T-helper 22 cell (primary cell): ENCODE measurements around the gene SYNGR4.
"Not testable (repeated sequence)": the region's sequence is repeated elsewhere in the genome, so short reads cannot be mapped to it uniquely, and the experiment has no call there.

Experiments used
- DNase-seq: peaks from one replicate; pipeline ENCODE4 v3.0.0-alpha.2; 2020; ENCODE audit warnings: low read depth

The SYNGR4 gene

DNA sequence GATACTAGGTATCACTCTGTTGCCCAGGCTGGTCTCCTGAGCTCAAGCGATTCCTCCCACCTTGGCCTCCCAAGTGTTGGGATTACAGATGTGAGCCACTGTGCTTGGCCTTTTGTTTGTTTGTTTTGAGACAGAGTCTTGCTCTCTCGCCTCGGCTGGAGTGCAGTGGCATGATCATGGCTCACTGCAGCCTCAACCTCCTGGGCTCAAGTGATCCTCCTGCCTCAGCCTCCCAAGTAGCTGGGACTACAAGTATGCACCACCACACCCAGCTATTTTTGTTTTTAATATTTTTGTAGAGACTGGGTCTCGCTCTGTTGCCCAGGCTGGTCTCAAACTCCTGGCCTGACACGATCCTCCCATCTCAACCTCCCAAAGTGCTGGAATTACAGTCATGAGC is 7.6 kb downstream of the SYNGR4 start:
- not testable (repeated sequence) for DNase-seq

DNA sequence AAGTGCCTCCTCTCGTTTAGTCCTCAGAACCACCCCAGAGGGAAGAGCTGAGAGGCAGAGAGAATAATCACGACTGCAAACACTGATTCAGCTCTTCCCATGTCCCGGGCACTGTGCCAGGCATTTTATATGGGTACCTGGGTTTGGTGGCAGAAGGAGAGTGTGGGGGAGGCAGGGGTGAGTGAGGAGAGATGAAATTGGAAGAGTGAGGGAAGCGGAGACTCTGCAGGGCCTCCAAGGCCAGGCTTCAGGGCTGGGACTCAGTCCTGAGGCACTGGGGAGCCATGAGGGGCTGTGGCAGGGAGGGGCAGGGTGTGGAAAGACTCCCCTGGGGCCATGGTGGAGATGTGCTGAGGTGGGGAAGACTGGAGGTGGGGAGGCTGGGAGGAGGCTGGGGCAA is 8.7 kb downstream of the SYNGR4 start:
- no peak for DNase-seq

DNA sequence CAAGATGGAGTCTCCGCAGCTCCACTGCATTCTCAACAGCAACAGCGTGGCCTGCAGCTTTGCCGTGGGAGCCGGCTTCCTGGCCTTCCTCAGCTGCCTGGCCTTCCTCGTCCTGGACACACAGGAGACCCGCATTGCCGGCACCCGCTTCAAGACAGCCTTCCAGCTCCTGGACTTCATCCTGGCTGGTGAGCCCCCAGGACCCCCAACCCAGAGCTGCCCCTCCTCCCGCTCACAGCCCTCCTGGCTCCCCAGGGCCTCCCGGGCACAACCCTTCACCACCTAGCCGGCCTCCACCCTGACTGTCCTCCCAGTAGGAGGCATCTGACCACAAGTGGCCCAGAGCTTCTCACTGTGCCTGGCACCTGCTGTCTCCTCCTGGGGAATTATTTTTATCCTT is 9.4 kb downstream of the SYNGR4 start:
- DNase-seq, result no peak

DNA sequence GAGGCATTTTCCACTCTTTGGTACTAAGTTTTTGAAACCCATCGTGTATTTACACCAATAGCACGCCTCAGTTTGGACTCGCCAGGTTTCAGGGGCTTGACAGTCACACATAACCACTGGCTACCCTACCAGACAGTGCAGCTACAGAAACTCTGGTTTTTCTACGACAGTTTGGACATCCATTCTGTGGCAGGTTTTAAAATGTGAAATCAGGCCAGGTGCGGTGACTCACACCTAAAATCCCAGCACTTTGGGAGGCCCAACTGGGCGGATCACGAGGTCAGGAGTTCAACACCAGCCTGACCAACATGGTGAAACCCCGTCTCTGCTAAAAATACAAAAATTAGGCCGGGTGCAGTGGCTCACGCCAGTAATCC is 14.0 kb downstream of the SYNGR4 start:
- DNase-seq, result no peak

DNA sequence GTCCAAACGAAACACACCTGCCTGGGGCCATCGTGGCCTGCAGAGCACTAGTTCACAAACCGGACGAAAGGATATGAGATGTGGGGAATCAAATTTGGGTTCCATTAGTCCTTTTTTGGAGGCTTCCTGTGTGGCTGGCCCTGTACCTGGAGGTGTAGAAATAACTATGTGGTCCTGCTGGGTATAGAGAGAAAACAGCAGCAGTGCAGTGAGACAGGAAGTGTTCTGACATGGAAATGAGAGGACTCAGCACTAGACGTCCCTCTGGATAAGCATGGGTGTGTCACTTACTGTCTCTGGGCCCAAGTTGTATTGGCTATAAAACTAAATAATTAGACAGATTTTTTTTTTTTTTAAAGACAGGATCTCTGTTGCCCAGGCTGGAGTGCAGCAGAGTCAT is 14.9 kb downstream of the SYNGR4 start:
- no peak for DNase-seq

DNA sequence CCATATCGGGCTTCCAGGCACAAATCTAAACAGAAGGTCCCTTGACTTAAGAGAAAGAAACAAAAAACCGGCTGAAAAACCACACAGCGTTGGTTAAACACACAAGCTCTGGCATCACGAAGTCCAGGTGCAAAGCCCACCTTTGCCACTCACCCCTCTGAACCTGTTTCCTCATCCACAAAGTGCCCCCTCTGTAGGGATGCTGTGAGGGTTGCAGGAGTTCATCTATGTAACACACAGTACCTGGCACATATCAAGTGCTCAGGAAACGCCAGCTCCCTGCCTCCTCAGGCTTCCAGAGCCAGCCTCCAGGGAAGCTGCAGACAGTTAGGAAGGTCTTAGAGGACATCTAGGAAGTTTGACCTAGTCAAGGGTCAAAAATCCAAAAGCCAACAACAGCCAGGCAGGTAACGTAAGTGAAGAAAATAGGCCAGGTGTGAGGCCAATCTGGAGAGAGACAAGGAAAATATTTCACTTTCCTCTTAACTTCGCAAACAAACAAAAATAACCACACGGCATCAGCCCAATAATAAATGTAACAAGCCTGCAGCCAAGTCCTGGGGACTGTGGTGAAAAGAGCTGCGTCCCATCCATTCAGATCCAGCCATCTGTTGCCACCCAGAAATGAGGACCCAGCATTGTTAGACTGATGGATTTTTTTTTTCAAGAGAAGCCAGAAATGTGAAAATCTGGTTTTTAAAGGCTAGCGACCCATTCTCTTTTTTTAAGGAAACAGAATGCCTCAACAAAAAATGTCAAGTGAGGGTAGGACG is 17.2 kb downstream of the SYNGR4 start:
- no peak for DNase-seq

DNA sequence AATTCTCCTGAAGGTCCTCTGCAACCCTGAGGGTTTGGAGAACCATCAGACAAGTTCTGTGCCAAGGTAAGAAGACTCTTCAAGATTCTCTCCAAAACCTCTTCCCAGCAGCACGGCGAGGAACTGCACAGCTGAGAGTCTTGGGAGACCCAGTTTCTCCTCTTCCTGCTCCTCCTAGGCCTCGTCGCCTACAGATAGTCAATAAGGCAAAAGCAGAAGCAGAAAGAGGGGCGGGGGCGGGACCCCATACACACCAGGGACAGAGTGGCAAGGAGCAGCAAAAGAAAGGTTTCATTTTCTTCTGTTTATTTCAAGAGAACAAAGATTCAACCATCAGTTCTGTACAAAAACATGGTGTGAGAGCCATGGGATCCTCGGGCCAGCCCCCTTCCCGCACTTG is 18.1 kb downstream of the SYNGR4 start:
- no peak for DNase-seq

DNA sequence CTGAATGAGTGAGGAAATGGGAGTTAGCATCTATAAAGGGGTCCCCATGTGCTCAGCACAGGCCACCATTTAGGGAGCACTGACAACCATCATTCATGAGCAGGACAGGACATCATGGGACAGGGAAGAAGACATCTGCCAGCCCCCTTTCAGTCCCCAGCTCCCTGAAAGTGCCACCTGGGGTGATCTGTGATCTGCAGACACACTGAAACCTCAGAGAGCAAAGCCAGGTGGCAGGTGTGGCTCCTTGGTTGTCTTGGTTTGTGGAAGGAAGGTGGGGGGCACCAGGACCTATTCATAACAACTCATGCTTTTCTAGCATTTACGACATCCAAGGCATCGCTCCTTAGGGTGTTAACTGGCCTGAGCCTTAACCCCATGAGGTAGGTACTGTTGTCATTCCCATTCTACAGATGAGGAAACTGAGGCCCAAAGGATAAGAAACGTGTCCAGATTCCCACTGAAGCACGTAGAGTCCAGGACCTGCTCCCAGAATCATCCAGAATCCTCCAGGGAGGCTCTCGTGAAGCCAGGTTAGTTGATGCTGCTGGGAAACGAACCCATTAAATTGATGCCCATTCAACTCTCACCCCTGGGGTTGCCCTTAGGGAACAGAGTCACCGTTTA is 21.4 kb downstream of the SYNGR4 start:
- DNase-seq, result no peak

DNA sequence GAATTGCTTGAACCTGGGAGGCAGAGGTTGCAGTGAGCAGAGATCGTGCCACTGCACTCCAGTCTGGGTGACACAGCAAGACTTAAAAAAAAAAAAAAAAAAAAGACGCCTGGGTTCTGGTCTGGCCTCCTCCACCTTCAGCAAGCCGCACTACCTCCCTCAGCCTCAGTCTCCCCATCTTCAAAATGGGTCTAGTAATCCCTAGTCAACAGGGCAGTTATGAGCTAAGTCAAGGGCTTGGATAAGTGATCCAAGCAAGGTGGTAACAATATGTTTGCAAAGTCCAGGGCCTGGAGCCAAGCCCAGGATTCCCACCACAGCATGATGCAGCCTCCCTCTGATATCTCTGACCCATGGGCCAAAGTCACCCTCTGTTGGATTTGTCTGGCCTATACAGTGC is 22.8 kb downstream of the SYNGR4 start:
- no peak for DNase-seq

DNA sequence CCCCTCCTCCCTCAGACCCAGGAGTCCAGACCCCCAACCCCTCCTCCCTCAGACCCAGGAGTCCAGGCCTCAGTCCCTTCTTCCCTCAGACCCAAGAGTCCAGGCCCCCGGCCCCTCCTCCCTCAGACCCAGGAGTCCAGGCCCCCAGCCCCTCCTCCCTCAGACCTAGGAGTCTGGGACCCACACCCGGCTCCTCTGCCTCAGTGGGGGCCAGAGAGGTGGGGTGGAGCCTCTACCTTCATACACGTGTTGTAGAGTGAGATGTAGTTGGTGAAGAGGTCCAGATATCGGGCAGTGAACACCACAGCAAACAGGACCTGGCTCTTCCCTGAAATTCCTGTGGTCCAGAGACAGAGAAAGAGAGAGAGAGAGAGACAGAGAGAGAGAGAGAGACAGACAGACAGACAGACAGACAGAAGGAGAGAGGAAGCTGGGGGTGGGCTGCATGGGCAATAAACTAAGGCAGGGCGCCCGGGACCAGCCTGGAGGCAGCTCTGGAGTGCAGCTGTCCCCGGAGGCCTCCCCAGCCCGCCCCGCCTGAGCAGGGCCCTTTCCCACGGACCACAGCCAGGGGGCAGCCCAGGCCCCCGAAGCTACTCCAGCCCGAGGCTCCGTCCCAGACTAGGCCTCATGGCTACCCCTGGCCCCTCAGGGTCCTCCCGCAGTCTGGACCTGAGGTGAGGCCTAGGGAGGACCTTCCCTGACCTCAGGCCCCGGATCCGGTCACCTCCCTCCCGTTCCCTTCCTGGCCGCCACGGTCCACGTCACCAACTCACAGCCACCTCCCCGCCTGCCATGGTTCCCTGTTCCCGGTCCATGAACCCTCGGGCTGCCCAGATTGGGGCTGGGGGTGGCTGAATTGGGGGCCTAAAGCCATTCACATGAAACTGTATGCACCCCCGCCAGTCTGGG is 26.3 kb downstream of the SYNGR4 start:
- no peak for DNase-seq

DNA sequence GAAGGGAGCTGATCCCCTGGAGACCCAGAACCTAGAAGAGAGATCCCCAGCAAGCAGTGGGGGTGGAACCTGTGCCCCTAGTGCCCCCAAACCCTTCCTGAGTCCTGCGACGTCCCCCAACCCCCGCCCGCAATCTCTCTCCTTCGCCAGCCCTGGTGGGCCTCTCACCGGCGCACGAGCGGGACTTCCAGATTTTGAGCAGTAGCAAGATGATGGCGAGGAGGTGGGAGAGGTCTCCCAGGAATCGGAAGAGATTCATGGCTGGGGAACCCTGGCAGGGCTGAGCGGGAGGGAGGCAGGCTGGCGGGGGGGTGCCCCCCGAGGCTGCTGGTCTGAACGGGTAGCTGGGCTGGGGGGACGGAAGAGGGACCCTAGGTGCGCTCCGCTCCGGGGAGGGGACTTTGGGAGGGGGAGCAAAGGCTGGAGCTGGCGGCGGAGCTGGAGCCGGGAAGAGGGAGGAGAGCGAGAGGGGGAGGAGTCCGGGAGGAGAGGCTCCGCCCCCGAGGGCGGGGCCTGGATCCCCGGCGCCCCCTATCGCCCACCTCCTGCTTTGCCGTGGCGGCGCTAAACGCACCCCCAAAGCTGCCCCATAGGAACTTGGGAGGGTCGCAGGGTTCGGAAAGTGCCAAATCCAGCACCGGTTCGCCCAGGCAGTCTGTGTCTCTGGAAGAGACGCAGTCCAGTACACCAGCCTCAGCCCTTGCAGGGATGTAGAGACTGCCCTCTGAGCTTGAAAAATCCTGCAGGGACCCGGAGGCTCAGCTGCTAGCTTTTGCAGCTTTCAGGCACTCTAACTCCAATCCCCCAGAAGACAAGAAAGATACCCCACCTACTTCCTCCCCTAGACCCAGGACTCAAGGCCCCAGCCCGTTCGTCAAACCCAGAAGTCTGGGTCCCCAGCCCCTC is 27.2 kb downstream of the SYNGR4 start, which contains the start of gene KDELR1:
Gene KDELR1 (minus strand): TSS at position 452 of the 906 bp plus-strand sequence. CDS start 193 bp downstream, at position 259.
- peak; percentile 41 for DNase-seq

DNA sequence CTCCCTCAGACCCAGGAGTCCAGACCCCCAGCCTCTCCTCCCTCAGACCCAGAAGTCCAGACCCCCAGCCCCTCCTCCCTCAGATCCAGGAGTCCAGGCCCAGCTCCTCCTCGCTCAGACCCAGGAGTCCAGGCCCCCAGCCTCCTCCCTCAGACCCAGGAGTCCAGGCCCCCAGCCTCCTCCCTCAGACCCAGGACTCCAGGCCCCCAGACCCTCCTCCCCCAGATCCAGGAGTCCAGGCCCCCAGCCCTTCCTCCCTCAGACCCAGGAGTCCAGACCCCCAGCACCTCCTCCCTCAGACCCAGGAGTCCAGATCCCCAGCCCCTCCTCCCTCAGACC is 27.8 kb downstream of the SYNGR4 start:
- not testable (repeated sequence) for DNase-seq

DNA sequence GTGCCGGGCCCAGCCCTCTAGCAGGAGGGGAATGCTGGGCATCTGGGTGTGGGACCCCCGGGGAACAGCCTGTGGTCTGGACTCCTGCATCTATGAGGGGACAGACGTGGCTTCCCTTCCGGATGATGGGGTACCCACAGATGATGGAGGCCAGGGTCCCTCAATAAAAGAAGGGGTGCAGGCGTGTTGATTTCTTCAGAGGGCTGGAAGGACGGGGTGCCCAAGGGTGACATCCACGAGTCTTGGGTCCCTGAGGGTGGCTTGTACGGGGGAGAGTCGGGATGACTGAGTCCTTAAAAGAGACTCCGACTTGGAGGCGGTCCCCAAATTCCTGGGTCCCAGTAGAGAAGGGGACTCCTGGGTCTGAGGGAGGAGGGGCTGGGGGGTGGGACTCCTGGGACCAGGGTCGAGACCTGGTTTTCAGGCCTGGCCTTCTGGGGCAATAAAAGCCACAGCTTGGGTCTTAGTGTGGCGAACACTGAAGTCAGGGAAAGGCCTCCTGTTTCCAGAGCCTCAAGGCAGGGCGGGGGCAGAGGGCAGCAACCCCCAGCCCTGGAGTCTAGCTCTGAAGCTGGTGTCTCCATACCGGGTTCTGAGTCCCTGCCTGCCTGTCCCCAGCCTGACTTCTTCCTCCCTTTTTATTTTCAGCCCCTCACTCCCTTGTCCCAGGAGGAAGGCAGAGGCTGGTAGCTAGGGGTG is 28.8 kb downstream of the SYNGR4 start:
- DNase-seq, result no peak

DNA sequence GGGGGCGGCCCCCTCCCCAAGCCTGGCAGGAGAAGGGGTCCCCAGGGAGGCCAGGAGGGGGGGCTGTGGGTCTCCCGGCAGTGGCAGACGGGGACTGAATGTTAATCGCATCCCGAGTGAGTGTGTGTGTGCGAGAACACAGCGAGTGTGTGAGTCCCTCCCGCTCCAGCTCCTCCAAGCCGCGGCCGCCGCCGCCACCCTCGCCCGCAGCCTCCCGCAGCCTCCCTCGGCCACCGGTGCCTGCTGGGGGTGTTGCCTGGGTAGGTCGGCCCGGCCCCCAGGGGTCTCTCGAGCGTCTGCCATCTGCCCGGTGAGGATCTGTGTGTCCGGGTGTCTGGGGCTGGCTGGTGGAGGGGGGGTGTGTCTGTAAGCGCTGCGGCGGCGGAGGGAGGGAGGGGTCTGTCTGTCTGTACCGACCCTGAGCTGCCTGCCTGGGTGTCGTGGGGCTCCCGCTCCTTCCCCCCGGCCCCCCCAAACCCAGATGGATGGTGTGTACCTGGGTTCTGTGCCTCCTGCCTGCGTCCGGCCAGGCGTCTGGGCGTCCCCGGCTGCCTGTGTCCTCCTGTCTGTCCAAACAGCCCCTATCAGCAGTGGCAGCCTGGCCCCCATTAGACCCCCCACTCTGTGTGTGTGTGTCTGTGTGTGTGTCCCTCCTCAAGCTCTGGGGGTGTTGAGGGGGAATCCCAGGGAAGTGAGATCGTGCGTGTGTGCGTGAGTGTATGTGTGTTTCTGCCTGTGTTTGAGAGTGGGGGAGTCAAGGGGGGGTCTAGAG is 29.6 kb downstream of the SYNGR4 start, which contains the start of gene GRIN2D:
Gene GRIN2D (plus strand): TSS at position 110 of the 772 bp plus-strand sequence. CDS start 4,725 bp downstream, outside the sequence.
- DNase-seq, result no peak

DNA sequence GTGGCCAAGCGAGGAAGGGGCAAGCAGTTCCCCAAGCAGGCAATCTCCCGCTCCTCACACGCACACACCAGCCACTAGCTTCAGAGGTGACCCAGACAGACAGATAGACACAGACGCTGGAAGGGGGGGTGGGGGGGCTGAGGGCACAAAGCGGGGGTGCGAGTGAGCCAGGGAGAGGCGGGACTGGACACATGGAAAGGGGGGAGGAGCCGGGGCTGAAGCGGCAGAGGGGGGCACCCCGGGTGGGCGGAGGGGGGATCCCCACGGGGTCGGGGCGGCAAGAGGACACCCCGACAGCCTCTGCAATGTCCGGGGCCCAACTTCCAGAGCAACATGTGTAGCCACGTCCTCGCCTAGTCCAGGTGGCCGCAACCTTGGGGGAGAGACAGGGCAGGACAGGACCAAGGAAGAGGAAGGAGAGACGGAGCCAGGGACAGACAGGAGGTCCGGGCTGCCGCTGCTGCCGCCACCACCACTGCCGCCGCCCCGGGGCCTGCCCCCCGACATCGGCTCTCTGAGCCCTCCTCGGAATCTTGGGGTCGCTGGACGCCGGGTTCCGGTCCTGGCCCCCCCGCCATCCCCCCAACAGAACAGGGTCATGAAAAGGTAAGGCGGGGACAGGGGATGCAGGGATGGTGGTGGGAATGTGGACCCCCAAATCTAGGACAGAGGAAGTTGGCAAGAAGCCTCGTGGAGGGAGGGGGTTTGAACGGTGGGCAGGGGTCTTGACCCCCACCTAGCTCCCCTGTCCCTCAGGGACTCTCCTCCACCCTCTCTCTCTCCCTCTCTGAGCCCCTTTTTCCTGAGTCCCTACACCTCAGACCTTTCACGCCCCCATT is 30.4 kb downstream of the SYNGR4 start:
- DNase-seq, result no peak

DNA sequence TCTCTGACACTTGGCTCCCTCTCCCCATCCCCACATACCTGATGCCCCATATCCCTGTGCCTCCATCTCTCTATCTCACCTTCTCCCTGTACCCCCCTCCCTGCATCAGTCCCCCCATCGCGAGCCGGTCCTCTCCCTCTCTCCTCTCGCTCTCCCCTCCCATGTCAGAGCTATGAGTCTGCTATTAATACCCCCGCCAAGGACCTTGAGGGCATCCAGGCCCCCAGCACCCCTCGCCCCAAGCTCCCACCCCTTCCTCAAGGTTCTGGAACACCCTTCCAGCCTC is 30.9 kb downstream of the SYNGR4 start:
- no peak for DNase-seq

DNA sequence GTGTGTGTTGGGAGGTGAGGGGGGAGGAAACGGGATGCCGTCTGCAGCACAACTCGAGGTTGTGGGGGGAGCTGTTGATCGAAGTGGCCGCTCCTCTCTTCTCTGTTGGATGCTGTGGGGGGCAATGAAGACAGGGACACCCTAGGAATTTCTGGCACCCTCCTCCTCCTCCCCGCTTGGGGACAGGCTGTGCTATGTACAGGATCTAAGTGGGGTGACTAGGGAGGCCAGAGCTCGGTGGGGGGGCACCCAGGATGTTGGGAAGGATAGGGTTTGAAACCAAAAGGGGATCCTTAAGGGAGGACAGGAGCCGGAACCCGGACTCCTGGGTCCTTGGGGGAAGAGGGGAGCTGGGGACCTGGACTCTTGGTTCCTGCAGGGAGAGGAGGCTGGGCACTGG is 31.3 kb downstream of the SYNGR4 start:
- no peak for DNase-seq

DNA sequence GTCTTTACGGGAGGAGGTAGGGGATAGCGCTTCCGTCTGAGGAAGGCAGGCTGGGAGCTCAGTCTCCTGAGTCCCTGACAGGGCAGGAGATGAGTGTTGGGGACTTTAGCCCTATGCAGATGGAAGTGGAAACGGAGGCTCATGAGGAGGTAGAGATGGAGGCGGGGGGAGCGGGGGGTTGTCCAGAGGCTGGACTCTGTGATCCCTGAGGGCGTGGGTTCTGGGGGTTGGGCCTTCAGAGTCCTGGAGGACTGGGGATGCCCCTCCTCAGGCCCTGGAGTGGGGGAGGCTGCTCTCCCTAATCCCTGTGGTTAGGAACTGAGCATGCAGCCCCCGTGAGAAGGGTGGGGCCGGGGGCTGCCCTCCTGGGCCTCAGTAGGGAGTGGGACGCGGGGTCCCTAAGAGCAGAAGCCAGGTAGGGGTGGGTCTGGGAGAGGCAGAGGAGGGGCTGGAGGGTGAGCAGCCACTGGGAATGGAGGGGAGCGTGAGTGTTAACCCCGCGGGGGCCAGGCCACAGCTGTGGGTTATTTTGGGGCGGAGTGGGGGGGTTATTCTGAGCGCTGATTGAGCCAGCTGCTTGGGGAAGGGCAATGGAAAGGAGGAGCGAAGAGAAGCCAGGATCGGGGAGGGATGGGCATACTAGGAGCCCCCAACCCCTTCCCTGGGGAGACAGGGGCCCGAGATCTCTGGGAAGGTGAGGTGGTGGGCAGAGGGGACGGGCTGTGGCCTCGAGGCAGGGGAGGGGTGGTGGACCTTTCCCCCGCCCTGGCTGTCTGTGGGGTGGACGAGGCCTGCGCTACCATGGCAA is 32.1 kb downstream of the SYNGR4 start:
- DNase-seq, result no peak

DNA sequence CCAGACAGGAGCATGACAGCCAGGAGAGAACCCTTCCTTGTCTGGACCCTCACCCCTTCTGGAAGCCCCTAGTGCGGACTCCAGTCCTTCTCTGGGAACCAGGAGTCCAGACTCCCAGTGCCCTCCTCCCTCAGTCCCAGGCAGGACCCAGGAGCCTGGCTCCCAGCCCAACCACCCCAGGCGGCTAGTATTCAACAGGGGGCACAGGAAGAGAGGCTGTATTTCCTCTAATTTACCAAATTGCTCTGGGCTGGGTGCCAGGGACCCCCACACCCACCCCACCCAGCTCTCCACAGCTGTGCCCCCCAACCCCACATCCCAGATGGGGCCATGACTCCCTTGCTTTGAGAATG is 32.6 kb downstream of the SYNGR4 start:
- DNase-seq, result no peak
